Breast epithelium (tissue), 4 donors: ENCODE results near the gene CASK. TPM values are rescaled to one million over a fixed set of nuclear protein-coding genes. Genes with fewer than 3 reads are reported as not detected.

Experiments used
- DNase-seq, 2 donors: peaks; one replicate each; pipeline ENCODE4 v3.0.0-alpha.2; 2019; ENCODE audit warnings: low spot score in 2 of 2
- H3K27ac ChIP-seq, 2 donors: fragments of 200-600 bp; sonication (generic) in 1 of 2; one replicate each; pipeline ENCODE4 v1.5.1; 2016 to 2019; ENCODE audit warnings: mild to moderate bottlenecking in 1 of 2
- H3K27me3 ChIP-seq, 2 donors: fragments of 200-600 bp; sonication (generic) in 1 of 2; one replicate each; pipeline versions ENCODE4 v1.5.1 to v1.6.0; 2017 to 2019; ENCODE audit warnings: control low read depth in 1 of 2, mild to moderate bottlenecking in 1 of 2
- H3K36me3 ChIP-seq: fragments of 200-600 bp; one replicate; pipeline ENCODE4 v1.5.1; 2019
- H3K4me1 ChIP-seq, 2 donors: fragments of 200-600 bp; sonication (generic); one replicate each; pipeline ENCODE4 v1.5.1; 2016 to 2019; ENCODE audit warnings: control low read depth in 1 of 2
- H3K4me3 ChIP-seq, 3 donors: fragments of 200-600 bp; sonication (generic); 1 replicate in 2 of 3; 2 replicates in 1 of 3; pipeline ENCODE4 v1.5.1; 2016 to 2019; ENCODE audit warnings: mild to moderate bottlenecking in 3 of 3, moderate library complexity in 2 of 3
- H3K9me3 ChIP-seq, 2 donors: fragments of 200-600 bp; sonication (generic) in 1 of 2; one replicate each; pipeline ENCODE4 v1.5.1; 2016 to 2019; ENCODE audit warnings: control low read depth in 1 of 2
- CTCF ChIP-seq, 3 donors: fragments of 450-650 bp; IDR thresholded peaks; one replicate each; pipeline ENCODE4 v1.5.1; 2016 to 2017; ENCODE audit warnings: antibody characterized with exemption in 3 of 3, mild to moderate bottlenecking in 3 of 3, moderate library complexity in 3 of 3
- POLR2A ChIP-seq: fragments of 450-650 bp; IDR thresholded peaks from one replicate; pipeline ENCODE4 v1.6.1; 2016; ENCODE audit warnings: antibody characterized with exemption, mild to moderate bottlenecking, moderate library complexity
- POLR2AphosphoS5 ChIP-seq, 3 donors: sonication (generic); formaldehyde crosslinking; IDR thresholded peaks; one replicate each; pipeline ENCODE4 v1.6.1; 2017; ENCODE audit warnings: antibody characterized with exemption in 3 of 3
- intact Hi-C: fragments of 100-400 bp; cut with DNase I; formaldehyde crosslinking; loops from one replicate; pipeline ENCODE4 v1.15.1; 2023; ENCODE audit warnings: low total_unique reads
- total RNA-seq, 3 donors: library from RNA; depleted of rRNA; stranded (reverse); fragments of >200 nt; gene quantifications; one replicate each; pipeline ENCODE4 v1.1.0, GENCODE V29; 2016

The CASK gene
- total RNA-seq, 3 donors from 2014 or later: 34.4 to 103 (median 52.4) TPM

- H3K4me1 ChIP-seq: no peaks in the 10 kb centered on the region
- peaks cover 0 to 52% of the 10 kb centered on the region in 2 donors for H3K27me3 ChIP-seq
- no peak for DNase-seq
- no peak overlapping the region for H3K4me3 ChIP-seq
- intact Hi-C loops: no loop called here
- no peaks in the 10 kb centered on the region for H3K9me3 ChIP-seq
- no peak for TF ChIP-seq POLR2A
- no peak for TF ChIP-seq POLR2AphosphoS5 (IDR thresholded peaks at IDR 0.05)
- TF ChIP-seq CTCF (IDR thresholded peaks at IDR 0.05): no peak
- no peaks in the 10 kb centered on the region for H3K36me3 ChIP-seq
- no peak overlapping the region for H3K27ac ChIP-seq
These were observed 394.6 kb downstream of the CASK start for GRCh38 chrX:41528784-41529183.

- intact Hi-C loops: no loop called here
- Histone ChIP-seq H3K9me3 (no peaks in the 10 kb centered on the region), H3K27ac (no peak overlapping the region), H3K4me3 (no peak overlapping the region), H3K4me1 (no peaks in the 10 kb centered on the region), H3K36me3 (no peaks in the 10 kb centered on the region), H3K27me3 (peaks cover 0 to 48% of the 10 kb centered on the region in 2 donors)
- no peak for DNase-seq
- TF ChIP-seq POLR2AphosphoS5 (IDR thresholded peaks at IDR 0.05): no peak
- TF ChIP-seq POLR2A: no peak
- TF ChIP-seq CTCF (IDR thresholded peaks at IDR 0.05): no peak
These were observed 396.4 kb downstream of the CASK start for GRCh38 chrX:41526925-41527324.

GRCh38 chrX:41526271-41526670 is 397.1 kb downstream of the CASK start:
- no peak for TF ChIP-seq POLR2AphosphoS5 (IDR thresholded peaks at IDR 0.05)
- no peak for TF ChIP-seq POLR2A
- TF ChIP-seq CTCF (IDR thresholded peaks at IDR 0.05): no peak
- DNase-seq: no peak
- H3K36me3 ChIP-seq: no peaks in the 10 kb centered on the region
- no peak overlapping the region for H3K27ac ChIP-seq
- H3K9me3 ChIP-seq: no peaks in the 10 kb centered on the region
- no peak overlapping the region for H3K4me3 ChIP-seq
- intact Hi-C loops: no loop called here
- peaks cover 0 to 49% of the 10 kb centered on the region in 2 donors for H3K27me3 ChIP-seq
- no peaks in the 10 kb centered on the region for H3K4me1 ChIP-seq

- intact Hi-C loops: no loop called here
- H3K4me1 ChIP-seq: no peaks in the 10 kb centered on the region
- no peaks in the 10 kb centered on the region for H3K36me3 ChIP-seq
- H3K27ac ChIP-seq: no peak overlapping the region
- no peaks in the 10 kb centered on the region for H3K9me3 ChIP-seq
- no peak for DNase-seq
- H3K27me3 ChIP-seq: peaks cover 0 to 35% of the 10 kb centered on the region in 2 donors
- H3K4me3 ChIP-seq: no peak overlapping the region
- TF ChIP-seq CTCF (IDR thresholded peaks at IDR 0.05): no peak
These were observed 400.7 kb downstream of the CASK start for GRCh38 chrX:41522671-41523070.

GRCh38 chrX:41522081-41522480 is 401.3 kb downstream of the CASK start:
- DNase-seq: no peak
- intact Hi-C loops: no loop called here
- Histone ChIP-seq H3K4me3 (no peak overlapping the region), H3K27me3 (peaks cover 0 to 35% of the 10 kb centered on the region in 2 donors), H3K27ac (no peak overlapping the region), H3K36me3 (no peaks in the 10 kb centered on the region), H3K4me1 (no peaks in the 10 kb centered on the region), H3K9me3 (no peaks in the 10 kb centered on the region)
- TF ChIP-seq CTCF (IDR thresholded peaks at IDR 0.05): no peak
- TF ChIP-seq POLR2AphosphoS5 (IDR thresholded peaks at IDR 0.05): no peak
- no peak for TF ChIP-seq POLR2A
